Calu3 (cell line): Measurements from ENCODE around the gene KRABD2.

ENCODE experiments used
- BruUV-seq: library from RNA; stranded (reverse); fragments of 400-500 nt; replicated peaks from 2 replicates; lab custom pipeline; 2021; lab: Mats Ljungman, UMichigan
- CTCF ChIA-PET: fragments of 300-600 bp; sonication (Branson Sonifier 250); formaldehyde crosslinking; loops from one replicate; lab custom pipeline; 2022; ENCODE audit warnings: antibody characterized with exemption; lab: Charles Lee
- DNase-seq: peaks from one replicate; pipeline ENCODE4 v3.0.0; 2022
- H3K27ac Mint-ChIP-seq: one replicate; pipeline ENCODE4 v1.8.0; 2022; ENCODE audit warnings: mixed read lengths; ENCODE audit not compliant: unreplicated experiment
- H3K27me3 Mint-ChIP-seq: one replicate; pipeline ENCODE4 v1.8.0; 2022; ENCODE audit warnings: mixed read lengths; ENCODE audit not compliant: unreplicated experiment
- H3K36me3 Mint-ChIP-seq: one replicate; pipeline ENCODE4 v1.8.0; 2022; ENCODE audit warnings: mild to moderate bottlenecking, moderate library complexity, mixed read lengths; ENCODE audit not compliant: insufficient read depth, unreplicated experiment
- H3K4me1 Mint-ChIP-seq: one replicate; pipeline ENCODE4 v1.8.0; 2022; ENCODE audit warnings: mild to moderate bottlenecking, low read depth, mixed read lengths; ENCODE audit not compliant: unreplicated experiment
- H3K4me3 Mint-ChIP-seq: one replicate; pipeline ENCODE4 v1.8.0; 2022; ENCODE audit warnings: mild to moderate bottlenecking, low read depth, moderate library complexity, mixed read lengths; ENCODE audit not compliant: unreplicated experiment
- H3K9me3 Mint-ChIP-seq: one replicate; pipeline ENCODE4 v1.8.0; 2022; ENCODE audit warnings: low read depth, mixed read lengths; ENCODE audit not compliant: unreplicated experiment
- intact Hi-C: fragments of 100-400 bp; cut with micrococcal nuclease; formaldehyde crosslinking; loops from one replicate; pipeline ENCODE4 v1.10.0; 2022; ENCODE audit not compliant: unreplicated experiment
- TF ChIP-seq, protein P1 (sequence below): fragments of 200-600 bp; IDR thresholded peaks from one replicate; pipeline ENCODE4 v1.8.0; 2022; ENCODE audit warnings: antibody characterized with exemption; ENCODE audit not compliant: unreplicated experiment

The KRABD2 gene

DNA sequence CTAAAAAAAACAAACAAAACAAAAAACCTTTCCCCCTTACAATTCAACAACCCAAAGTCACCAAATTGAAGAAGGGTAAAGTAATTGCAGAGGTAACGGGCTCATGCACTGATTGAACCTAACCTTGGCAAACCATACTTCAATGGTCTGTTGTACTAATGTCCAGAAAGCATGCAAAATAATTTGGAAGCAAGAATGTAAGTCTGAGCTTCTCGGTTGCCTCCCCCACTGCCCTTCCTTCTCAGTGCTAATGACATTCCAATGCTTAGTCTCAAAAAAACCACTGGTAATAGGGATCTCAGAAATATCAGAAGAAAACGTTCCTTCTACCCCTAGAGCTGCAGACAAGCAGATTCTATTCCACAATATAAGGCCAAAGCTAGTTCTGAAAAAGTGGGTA lies 15.8 kb downstream of the KRABD2 start:
- BruUV-seq: no TSS peak
- Mint-ChIP-seq H3K4me1 (no peaks in the 10 kb centered on the region), H3K27ac (no peak overlapping the region), H3K36me3 (no peaks in the 10 kb centered on the region), H3K27me3 (peaks cover 13% of the 10 kb centered on the region), H3K4me3 (no peak overlapping the region), H3K9me3 (no peaks in the 10 kb centered on the region)
- TF ChIP-seq, protein P1, sequence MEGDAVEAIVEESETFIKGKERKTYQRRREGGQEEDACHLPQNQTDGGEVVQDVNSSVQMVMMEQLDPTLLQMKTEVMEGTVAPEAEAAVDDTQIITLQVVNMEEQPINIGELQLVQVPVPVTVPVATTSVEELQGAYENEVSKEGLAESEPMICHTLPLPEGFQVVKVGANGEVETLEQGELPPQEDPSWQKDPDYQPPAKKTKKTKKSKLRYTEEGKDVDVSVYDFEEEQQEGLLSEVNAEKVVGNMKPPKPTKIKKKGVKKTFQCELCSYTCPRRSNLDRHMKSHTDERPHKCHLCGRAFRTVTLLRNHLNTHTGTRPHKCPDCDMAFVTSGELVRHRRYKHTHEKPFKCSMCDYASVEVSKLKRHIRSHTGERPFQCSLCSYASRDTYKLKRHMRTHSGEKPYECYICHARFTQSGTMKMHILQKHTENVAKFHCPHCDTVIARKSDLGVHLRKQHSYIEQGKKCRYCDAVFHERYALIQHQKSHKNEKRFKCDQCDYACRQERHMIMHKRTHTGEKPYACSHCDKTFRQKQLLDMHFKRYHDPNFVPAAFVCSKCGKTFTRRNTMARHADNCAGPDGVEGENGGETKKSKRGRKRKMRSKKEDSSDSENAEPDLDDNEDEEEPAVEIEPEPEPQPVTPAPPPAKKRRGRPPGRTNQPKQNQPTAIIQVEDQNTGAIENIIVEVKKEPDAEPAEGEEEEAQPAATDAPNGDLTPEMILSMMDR: no peak
- DNase-seq: no peak
- CTCF ChIA-PET: no interaction called here
- intact Hi-C loops: no loop called here

GRCh38 chr17:8360260-8360659 lies 16.2 kb downstream of the KRABD2 start:
- no TSS peak for BruUV-seq
- CTCF ChIA-PET: interaction anchor here (0.6 kb wide), 1 partner anchor 23 kb away, joined by 4 read pairs; no protein-coding TSS in a partner anchor

GRCh38 chr17:8359769-8360168 lies 16.7 kb downstream of the KRABD2 start:
- Mint-ChIP-seq H3K27ac (no peak overlapping the region), H3K36me3 (no peaks in the 10 kb centered on the region), H3K4me3 (no peak overlapping the region), H3K27me3 (peaks cover 13% of the 10 kb centered on the region), H3K9me3 (no peaks in the 10 kb centered on the region), H3K4me1 (no peaks in the 10 kb centered on the region)
- BruUV-seq: no TSS peak
- intact Hi-C loops: no loop called here
- TF ChIP-seq, protein P1: no peak
- no peak for DNase-seq
- CTCF ChIA-PET: interaction anchor here (0.6 kb wide), 1 partner anchor 23 kb away, joined by 4 read pairs; no protein-coding TSS in a partner anchor

More at GRCh38 chr17:8360260-8360659, 16.2 kb downstream of the KRABD2 start:
- Mint-ChIP-seq H3K27me3 (peaks cover 13% of the 10 kb centered on the region), H3K4me1 (no peaks in the 10 kb centered on the region), H3K4me3 (no peak overlapping the region), H3K36me3 (no peaks in the 10 kb centered on the region), H3K27ac (no peak overlapping the region), H3K9me3 (no peaks in the 10 kb centered on the region)
- no peak for DNase-seq
- intact Hi-C loops: no loop called here
- TF ChIP-seq, protein P1: no peak

DNA sequence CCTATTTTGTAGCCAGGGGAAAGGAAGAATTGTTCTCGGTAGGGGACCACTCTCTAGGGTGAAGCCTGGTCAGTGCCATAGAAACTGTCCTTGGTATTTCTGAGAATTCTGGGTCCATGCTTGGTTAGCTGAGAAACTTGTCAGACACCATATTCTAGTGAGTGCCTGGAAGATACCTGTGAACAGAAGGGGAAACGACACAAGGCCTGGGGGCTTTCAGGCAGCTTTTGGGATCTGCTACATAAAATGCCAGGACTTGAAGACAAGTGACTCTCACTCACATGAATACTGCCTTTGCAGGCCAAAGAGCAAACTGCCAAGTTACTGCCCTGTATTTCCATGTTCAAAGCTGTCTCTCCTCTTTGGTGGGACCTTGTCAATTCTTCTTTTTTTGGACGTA lies 18.6 kb downstream of the KRABD2 start:
- no peaks in the 10 kb centered on the region for H3K36me3 Mint-ChIP-seq
- no peak overlapping the region for H3K27ac Mint-ChIP-seq
- intact Hi-C loops: no loop called here
- H3K4me3 Mint-ChIP-seq: no peak overlapping the region
- CTCF ChIA-PET: no interaction called here
- TF ChIP-seq, protein P1: no peak
- H3K27me3 Mint-ChIP-seq: peaks cover 25% of the 10 kb centered on the region
- H3K9me3 Mint-ChIP-seq: no peaks in the 10 kb centered on the region
- no TSS peak for BruUV-seq
- DNase-seq: no peak
- H3K4me1 Mint-ChIP-seq: no peaks in the 10 kb centered on the region
